Activated naive CD4-positive, alpha-beta T cell (primary cell): ENCODE results near the gene IFRD2.
"Not testable (repeated sequence)": the region's sequence is repeated elsewhere in the genome, so short reads cannot be mapped to it uniquely, and the experiment has no call there.

Experiments
- DNase-seq, 4 experiments: peaks; one replicate each; lab custom pipeline; 2025; lab: John Stamatoyannopoulos, UW

The IFRD2 gene

GRCh38 chr3:50324351-50325112 lies 32.3 kb upstream of the IFRD2 start:
- peak in 2 of 4 experiments; percentile 30 to 56 for DNase-seq

- no peak for DNase-seq
Measured at GRCh38 chr3:50323614-50324199, 31.5 kb upstream of the IFRD2 start.

GRCh38 chr3:50323092-50323600 lies 30.9 kb upstream of the IFRD2 start:
- DNase-seq: no peak

- DNase-seq: no peak
Measured at GRCh38 chr3:50322386-50323091, 30.3 kb upstream of the IFRD2 start, which contains the start of gene HYAL2. Gene HYAL2, minus strand, starts transcription at chr3:50322745. Its CDS starts 2,256 bp downstream, at chr3:50320489.

GRCh38 chr3:50322115-50322385 lies 29.8 kb upstream of the IFRD2 start:
- no peak for DNase-seq

GRCh38 chr3:50321336-50322114 lies 29.3 kb upstream of the IFRD2 start:
- peak; percentile 74 to 79 (median 78) for DNase-seq

GRCh38 chr3:50320853-50321335 lies 28.7 kb upstream of the IFRD2 start:
- peak; percentile 44 to 74 (median 52) for DNase-seq

GRCh38 chr3:50319894-50320625 lies 27.8 kb upstream of the IFRD2 start:
- DNase-seq: no peak

- DNase-seq: no peak
Measured at GRCh38 chr3:50319181-50319893, 27.1 kb upstream of the IFRD2 start.

GRCh38 chr3:50318615-50319014 lies 26.4 kb upstream of the IFRD2 start:
- DNase-seq: no peak

GRCh38 chr3:50318163-50318562 lies 25.9 kb upstream of the IFRD2 start:
- DNase-seq: no peak

GRCh38 chr3:50317300-50317699 lies 25.1 kb upstream of the IFRD2 start:
- no peak for DNase-seq

GRCh38 chr3:50316657-50317242 lies 24.5 kb upstream of the IFRD2 start:
- peak in 1 of 4 experiments; percentile 14 for DNase-seq

- no peak for DNase-seq
Measured at GRCh38 chr3:50314816-50315215, 22.6 kb upstream of the IFRD2 start.

GRCh38 chr3:50314342-50314741 lies 22.1 kb upstream of the IFRD2 start:
- no peak for DNase-seq

- DNase-seq: not testable (repeated sequence)
Measured at GRCh38 chr3:50312041-50312440, 19.8 kb upstream of the IFRD2 start.

GRCh38 chr3:50304601-50305000 lies 12.4 kb upstream of the IFRD2 start:
- DNase-seq: no peak

- DNase-seq: no peak
Measured at GRCh38 chr3:50303013-50303815, 11.0 kb upstream of the IFRD2 start, which contains the start of gene HYAL1. Gene HYAL1, minus strand, starts transcription at chr3:50303574. Its CDS starts 618 bp downstream, at chr3:50302956.
